ENCODE data around the gene BTBD3.

DNA sequence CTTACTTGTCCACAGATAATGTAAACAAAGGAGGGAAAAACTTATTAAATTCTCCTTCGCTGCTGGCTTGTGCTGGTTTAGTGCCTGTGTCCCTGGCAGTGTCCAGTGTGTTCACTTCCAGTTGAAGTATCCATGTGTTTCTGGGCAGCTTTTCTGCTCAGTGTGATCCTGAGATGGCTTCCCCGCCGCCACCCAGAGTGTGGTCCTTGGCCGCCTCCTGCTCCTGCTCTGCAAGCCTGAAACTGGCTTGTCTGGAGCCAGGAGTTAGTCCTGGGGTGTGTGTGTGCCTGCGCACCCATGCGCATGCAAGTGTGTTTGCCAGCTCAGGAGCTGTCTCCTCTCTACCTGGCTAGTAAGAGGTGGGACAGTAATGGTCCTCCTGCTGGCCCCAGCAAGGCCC is 7.2 kb downstream of the BTBD3 start:
- TF ChIP-seq, protein P1, sequence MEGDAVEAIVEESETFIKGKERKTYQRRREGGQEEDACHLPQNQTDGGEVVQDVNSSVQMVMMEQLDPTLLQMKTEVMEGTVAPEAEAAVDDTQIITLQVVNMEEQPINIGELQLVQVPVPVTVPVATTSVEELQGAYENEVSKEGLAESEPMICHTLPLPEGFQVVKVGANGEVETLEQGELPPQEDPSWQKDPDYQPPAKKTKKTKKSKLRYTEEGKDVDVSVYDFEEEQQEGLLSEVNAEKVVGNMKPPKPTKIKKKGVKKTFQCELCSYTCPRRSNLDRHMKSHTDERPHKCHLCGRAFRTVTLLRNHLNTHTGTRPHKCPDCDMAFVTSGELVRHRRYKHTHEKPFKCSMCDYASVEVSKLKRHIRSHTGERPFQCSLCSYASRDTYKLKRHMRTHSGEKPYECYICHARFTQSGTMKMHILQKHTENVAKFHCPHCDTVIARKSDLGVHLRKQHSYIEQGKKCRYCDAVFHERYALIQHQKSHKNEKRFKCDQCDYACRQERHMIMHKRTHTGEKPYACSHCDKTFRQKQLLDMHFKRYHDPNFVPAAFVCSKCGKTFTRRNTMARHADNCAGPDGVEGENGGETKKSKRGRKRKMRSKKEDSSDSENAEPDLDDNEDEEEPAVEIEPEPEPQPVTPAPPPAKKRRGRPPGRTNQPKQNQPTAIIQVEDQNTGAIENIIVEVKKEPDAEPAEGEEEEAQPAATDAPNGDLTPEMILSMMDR (IDR thresholded peaks at IDR 0.05): no peak
- no peak for TF ChIP-seq POLR2AphosphoS5 (IDR thresholded peaks at IDR 0.05)
